GM12891 (cell line): ENCODE data around the gene IRX4.

Source experiments
- POLR2A ChIP-seq: IDR thresholded peaks from 2 replicates; pipeline ENCODE4 v1.6.1; 2011; ENCODE audit warnings: low read depth, low read length, control low read depth
- POU2F2 ChIP-seq: IDR thresholded peaks from 2 replicates; pipeline ENCODE4 v1.6.1; 2011; ENCODE audit warnings: low read depth, mild to moderate bottlenecking, control low read depth, low read length, moderate library complexity
- SPI1 ChIP-seq: IDR thresholded peaks from 2 replicates; pipeline ENCODE4 v1.6.1; 2011; ENCODE audit warnings: low read depth, low read length, control low read depth
- TAF1 ChIP-seq: IDR thresholded peaks from 2 replicates; pipeline ENCODE4 v1.6.1; 2011; ENCODE audit warnings: low read depth, low read length, control low read depth

GRCh38 chr5:1860949-1861348 is 21.8 kb downstream of the IRX4 start:
- no peak for TF ChIP-seq POLR2A
- TF ChIP-seq SPI1 = no peak
- no peak for TF ChIP-seq POU2F2
- TF ChIP-seq TAF1 = no peak
